GM18520 (cell line): Measurements from ENCODE around the gene CHAT.

ENCODE experiments used
- ATAC-seq: cut with Tn5 transposase; IDR thresholded peaks from one replicate; pipeline ENCODE4 v1.9.1; 2021; ENCODE audit not compliant: unreplicated experiment

The CHAT gene

GRCh38 chr10:49596836-49597235, 17.0 kb upstream of the CHAT start:
- no peak for ATAC-seq

- ATAC-seq, result no peak
Observed at GRCh38 chr10:49597426-49598163, 16.2 kb upstream of the CHAT start.

GRCh38 chr10:49598164-49598856, 15.5 kb upstream of the CHAT start:
- no peak for ATAC-seq

GRCh38 chr10:49598986-49599385, 14.9 kb upstream of the CHAT start:
- no peak for ATAC-seq

- ATAC-seq, result no peak
Observed at GRCh38 chr10:49599546-49599945, 14.3 kb upstream of the CHAT start.

- no peak for ATAC-seq
Observed at GRCh38 chr10:49600046-49600445, 13.8 kb upstream of the CHAT start.

- no peak for ATAC-seq
Observed at GRCh38 chr10:49600781-49601400, 12.9 kb upstream of the CHAT start.

GRCh38 chr10:49601857-49602256, 12.0 kb upstream of the CHAT start:
- ATAC-seq, result no peak

- no peak for ATAC-seq
Observed at GRCh38 chr10:49602380-49603023, 11.3 kb upstream of the CHAT start.

- ATAC-seq, result no peak
Observed at GRCh38 chr10:49605216-49605938, 8.5 kb upstream of the CHAT start.

- ATAC-seq, result no peak
Observed at GRCh38 chr10:49605939-49606509, 7.8 kb upstream of the CHAT start.

GRCh38 chr10:49606981-49607535, 6.8 kb upstream of the CHAT start:
- ATAC-seq, result no peak

GRCh38 chr10:49608166-49609005, 5.5 kb upstream of the CHAT start:
- ATAC-seq, result no peak

GRCh38 chr10:49609006-49609282, 4.9 kb upstream of the CHAT start:
- ATAC-seq, result no peak

- no peak for ATAC-seq
Observed at GRCh38 chr10:49609283-49610113, 4.3 kb upstream of the CHAT start.

GRCh38 chr10:49610114-49610457, 3.8 kb upstream of the CHAT start, which contains the start of gene SLC18A3:
Gene SLC18A3 (plus strand): TSS chr10:49610310. CDS start chr10:49610741, 431 bp downstream.
- ATAC-seq, result no peak

- ATAC-seq, result no peak
Observed at GRCh38 chr10:49610458-49611165, 3.2 kb upstream of the CHAT start.

- ATAC-seq, result no peak
Observed at GRCh38 chr10:49611166-49611815, 2.5 kb upstream of the CHAT start.
